ENCODE data around the gene PRKAR2A. TPM values are rescaled to one million over a fixed set of nuclear protein-coding genes. Genes with fewer than 3 reads are reported as not detected.
A peak's percentile ranks its signal among the peaks of the same experiment; 100 is the strongest.

Gene PRKAR2A
- total and polyA plus RNA-seq, 9 of the 15 experiments (the other 6 are each of a cell fraction or from before 2014, with no cell fraction given): 15.9 to 84.5 (median 37.6) TPM

GRCh38 chr3:48716982-48717746 lies 130.5 kb downstream of the PRKAR2A start, which contains the start of gene IP6K2 (continued):
- no peak for TF ChIP-seq ZNF655 (CRISPR knock-in tag; IDR thresholded peaks at IDR 0.05)
- TF ChIP-seq HDGF (IDR thresholded peaks at IDR 0.05): 0 out of 2 replicates have a peak, but pooled peaks have one; percentile 25
- TF ChIP-seq PHF8 (IDR thresholded peaks at IDR 0.05; ENCODE audit: borderline replicate concordance, low read length): peak; percentile 87
- peak; percentile 2; the same call in 1 of the 2 replicates for TF ChIP-seq JUND (IDR thresholded peaks at IDR 0.05; ENCODE audit: borderline replicate concordance, low read depth, low read length)
- TF ChIP-seq JUND (tag; IDR thresholded peaks at IDR 0.05; ENCODE audit: borderline replicate concordance, low read depth, low read length): no peak
- peak; percentile 79 for TF ChIP-seq TBP (optimal IDR thresholded peaks at IDR 0.05; ENCODE audit: low read depth, low read length)
- peak; percentile 82 to 96 (median 96) for TF ChIP-seq YY1 (IDR thresholded peaks at IDR 0.05; ENCODE audit: borderline replicate concordance in 1 of 3, control insufficient read depth in 1 of 3, extremely low read depth in 1 of 3, insufficient read depth in 3 of 3, insufficient read length in 1 of 3, insufficient replicate concordance in 2 of 3, low read depth in 1 of 3, low read length in 2 of 3)
- peak; percentile 76 for TF ChIP-seq KLF13 (tag; IDR thresholded peaks at IDR 0.05; ENCODE audit: borderline replicate concordance, low read depth)
- TF ChIP-seq NFYB (IDR thresholded peaks at IDR 0.05; ENCODE audit: extremely low read depth, insufficient read length): peak; percentile 61
- TF ChIP-seq GABPA (tag; conservative IDR thresholded peaks at IDR 0.05; ENCODE audit: low read depth): peak; percentile 74
- TF ChIP-seq GTF2F1 (IDR thresholded peaks at IDR 0.05; ENCODE audit: low read depth, low read length): peak; percentile 48; the same call in 1 of the 2 replicates
- peak; percentile 58 for TF ChIP-seq RBBP5 (IDR thresholded peaks at IDR 0.05; ENCODE audit: borderline replicate concordance, insufficient read depth, low read length, poor library complexity, severe bottlenecking)
- TF ChIP-seq GABPB1 (CRISPR knock-in tag; IDR thresholded peaks at IDR 0.05): peak; percentile 57; the same call in 1 of the 2 replicates
- peak; percentile 73 for TF ChIP-seq MEIS2 (IDR thresholded peaks at IDR 0.05; ENCODE audit: partially characterized antibody)
- TF ChIP-seq POLR2H (tag; IDR thresholded peaks at IDR 0.05; ENCODE audit: low read depth): peak; percentile 74
- peak; percentile 78 for TF ChIP-seq PKNOX1 (IDR thresholded peaks at IDR 0.05)
- TF ChIP-seq ADNP (tag; IDR thresholded peaks at IDR 0.05): no peak
- TF ChIP-seq KDM5B (IDR thresholded peaks at IDR 0.05; ENCODE audit: insufficient replicate concordance, low read depth, low read length): peak; percentile 70
- TF ChIP-seq KDM2B (CRISPR knock-in tag; IDR thresholded peaks at IDR 0.05): no peak
- no peak for TF ChIP-seq TRIM24 (IDR thresholded peaks at IDR 0.05)
- TF ChIP-seq ARID3B (CRISPR knock-in tag; IDR thresholded peaks at IDR 0.05; ENCODE audit: borderline replicate concordance): no peak
- peak; percentile 68 for TF ChIP-seq FOS (IDR thresholded peaks at IDR 0.05; ENCODE audit: extremely low read depth, insufficient read length)
- TF ChIP-seq BRF1 (IDR thresholded peaks at IDR 0.05; ENCODE audit: borderline replicate concordance, extremely low read depth, insufficient read length): no peak
- TF ChIP-seq POLR2A (conservative IDR thresholded peaks at IDR 0.05): peak; percentile 88

Measured in K562 (cell line).